Stimulated activated CD4-positive, alpha-beta T cell treated with anti-CD3 and anti-CD28 coated beads, Interleukin-2, amount 100 ng/mL, for 24 hours (primary cell): ENCODE results near the gene DNAJB5.
"Not testable (repeated sequence)": the region's sequence is repeated elsewhere in the genome, so short reads cannot be mapped to it uniquely, and the experiment has no call there.

Experiments
- DNase-seq, 2 donors: peaks; one replicate each; pipeline ENCODE4 v3.0.0-alpha.2; 2020

Gene DNAJB5

DNA sequence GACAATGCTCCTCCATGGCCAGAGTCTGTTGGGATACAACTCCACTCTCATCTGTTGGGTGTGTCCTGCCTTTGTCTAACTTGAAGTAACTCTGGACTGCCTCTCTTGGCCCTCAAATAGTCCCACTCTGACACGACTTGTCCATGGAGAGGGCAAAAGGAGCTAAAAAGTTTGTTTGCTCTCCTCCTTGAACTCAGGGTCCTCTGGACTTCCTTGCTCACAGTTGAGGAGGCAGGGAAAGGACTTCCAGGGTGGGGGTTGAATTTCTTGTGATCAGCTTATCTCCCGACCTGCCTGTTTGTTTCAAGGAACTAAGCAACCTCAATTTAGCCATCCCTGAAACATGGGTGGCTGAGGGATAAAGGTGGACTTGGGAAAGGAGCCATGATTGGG lies 11.7 kb downstream of the DNAJB5 start:
- DNase-seq: no peak

DNA sequence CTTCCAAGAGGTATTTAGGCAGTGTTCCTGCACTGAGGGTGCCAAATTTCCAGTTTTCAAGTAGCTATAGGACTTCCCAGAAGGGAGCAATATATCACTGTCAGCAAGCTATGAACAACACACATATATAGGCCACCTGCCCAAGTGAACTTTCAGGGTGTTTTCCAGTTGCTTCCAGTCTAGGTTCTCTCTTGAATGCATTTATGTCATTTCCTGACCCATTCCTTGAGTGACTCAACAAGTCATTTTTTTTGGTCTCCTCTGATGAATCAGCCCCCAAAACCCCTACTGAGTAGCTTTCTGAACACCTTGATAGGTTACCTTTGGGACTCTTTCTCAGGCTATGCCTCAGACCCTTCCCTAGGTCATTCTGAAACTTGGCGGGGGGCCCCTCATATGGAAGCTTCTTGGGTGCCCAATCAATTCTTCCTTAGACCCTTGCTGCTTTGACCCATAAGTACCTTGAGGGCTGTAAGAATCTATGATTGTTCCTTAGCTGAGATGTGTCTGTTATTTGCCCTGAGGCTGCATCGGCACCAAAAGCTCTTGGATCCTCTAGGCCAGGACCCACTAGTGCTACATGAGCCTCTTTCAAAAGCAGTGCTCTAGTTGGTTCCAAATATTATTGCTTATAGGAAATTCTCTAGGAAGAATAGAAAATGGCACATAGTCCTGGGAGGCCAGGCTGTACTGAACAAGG lies 12.4 kb downstream of the DNAJB5 start:
- DNase-seq: no peak

- DNase-seq: no peak
These were observed 13.1 kb downstream of the DNAJB5 start for GRCh38 chr9:35002623-35003022.

DNA sequence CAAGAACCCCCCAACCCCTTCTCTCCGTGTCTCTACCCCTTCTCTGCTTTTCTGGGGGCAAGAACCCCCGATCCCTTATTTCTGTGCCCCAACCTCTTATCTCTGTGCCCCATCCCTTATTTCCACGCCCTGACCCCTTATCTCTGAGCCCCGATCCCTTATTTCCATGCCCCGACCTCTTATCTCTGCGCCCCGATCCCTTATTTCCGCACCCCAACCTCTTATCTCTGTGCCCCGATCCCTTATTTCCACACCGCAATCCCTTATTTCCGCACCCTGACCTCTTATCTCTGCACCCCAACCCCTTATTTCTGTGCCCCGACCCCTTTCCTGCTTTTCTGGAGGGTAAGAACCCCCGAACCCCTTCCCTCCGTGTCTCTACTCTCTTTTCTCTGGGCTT lies 14.8 kb downstream of the DNAJB5 start:
- not testable (repeated sequence) for DNase-seq

- no peak for DNase-seq
These were observed 20.9 kb downstream of the DNAJB5 start for GRCh38 chr9:35010351-35010958.

DNA sequence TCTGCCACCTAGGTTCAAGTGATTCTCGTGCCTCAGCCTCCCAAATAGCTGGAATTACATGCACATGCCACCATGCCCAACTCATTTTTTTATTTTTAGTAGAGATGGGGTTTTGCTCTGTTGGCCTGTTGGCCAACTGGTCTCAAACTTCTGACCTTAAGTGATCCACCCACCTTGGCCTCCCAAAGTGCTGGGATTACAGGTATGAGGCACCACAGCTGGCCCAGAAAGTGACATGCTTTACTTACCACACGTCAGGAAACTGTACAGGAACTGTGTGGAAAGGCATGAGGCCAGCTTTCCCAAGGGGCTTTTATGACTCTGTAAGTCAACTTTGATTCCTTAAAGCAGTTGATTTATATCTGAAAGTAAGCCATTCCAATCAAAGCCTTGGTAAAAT lies 25.0 kb downstream of the DNAJB5 start:
- DNase-seq: no peak

DNA sequence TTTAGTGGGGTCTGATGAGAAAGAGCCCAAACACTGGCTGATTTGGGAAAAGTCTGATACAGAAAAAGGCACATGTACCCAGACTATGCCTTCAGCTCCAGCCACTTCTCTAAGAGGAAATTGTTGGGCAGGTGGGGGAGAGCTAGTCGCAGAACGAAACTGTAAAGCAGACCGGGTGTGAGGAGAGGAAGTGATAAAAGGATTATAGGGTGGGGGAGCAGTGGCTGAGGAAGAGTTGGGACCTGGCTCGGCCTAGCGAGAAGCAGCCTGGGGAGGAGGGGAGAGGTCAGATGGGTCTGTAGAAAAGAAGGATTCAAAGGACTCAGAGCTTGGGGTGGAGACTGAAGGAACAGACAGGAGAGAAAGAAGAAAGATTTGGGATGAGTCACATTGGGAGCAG lies 33.9 kb downstream of the DNAJB5 start:
- not testable (repeated sequence) for DNase-seq

- DNase-seq: no peak
These were observed 37.1 kb downstream of the DNAJB5 start for GRCh38 chr9:35026671-35027070.

DNA sequence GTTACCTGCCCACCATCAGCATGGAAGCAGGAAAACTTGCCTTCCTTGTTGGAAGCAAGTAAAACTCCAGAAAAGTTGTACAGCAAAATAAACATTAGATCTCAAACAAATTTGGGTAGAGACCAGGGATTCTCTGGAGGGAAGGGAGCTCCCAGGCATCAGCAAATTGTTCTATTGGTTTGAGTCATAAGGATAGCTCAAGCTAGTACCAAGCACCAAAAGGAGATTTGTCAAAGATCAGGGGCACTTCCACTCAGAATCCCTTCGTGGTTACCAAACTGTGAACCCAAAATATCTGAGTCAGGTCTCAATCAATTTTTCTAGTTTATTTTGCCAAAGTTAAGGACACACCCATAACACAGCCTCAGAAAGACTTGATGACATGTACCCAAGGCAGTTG lies 37.8 kb downstream of the DNAJB5 start:
- no peak for DNase-seq

GRCh38 chr9:35027860-35028259 lies 38.3 kb downstream of the DNAJB5 start:
- DNase-seq: no peak

GRCh38 chr9:35028341-35028740 lies 38.8 kb downstream of the DNAJB5 start:
- no peak for DNase-seq

GRCh38 chr9:35029241-35029640 lies 39.7 kb downstream of the DNAJB5 start:
- DNase-seq: no peak

GRCh38 chr9:35029852-35030251 lies 40.3 kb downstream of the DNAJB5 start:
- no peak for DNase-seq

DNA sequence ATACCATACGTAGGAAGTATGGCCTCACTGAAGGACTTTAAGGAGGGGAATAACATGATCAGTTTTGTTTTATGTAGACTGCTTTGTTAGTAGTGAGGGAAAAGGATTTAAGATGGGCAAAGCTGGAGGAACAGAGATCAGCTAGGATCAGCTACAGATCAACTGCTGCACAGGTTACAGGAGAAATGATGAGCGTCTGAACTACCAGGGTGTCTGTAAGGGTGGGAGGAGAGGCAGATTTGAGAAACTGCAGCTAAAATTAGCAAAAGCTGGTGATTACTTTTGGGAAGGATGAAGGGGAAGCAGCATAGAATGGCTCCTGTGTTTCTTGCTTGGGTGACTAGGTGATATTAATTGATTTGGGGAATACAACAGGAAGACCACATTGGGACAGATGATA lies 43.6 kb downstream of the DNAJB5 start:
- no peak for DNase-seq

- DNase-seq: peak; percentile 52 to 62
These were observed 46.5 kb downstream of the DNAJB5 start for GRCh38 chr9:35035851-35036701.

DNA sequence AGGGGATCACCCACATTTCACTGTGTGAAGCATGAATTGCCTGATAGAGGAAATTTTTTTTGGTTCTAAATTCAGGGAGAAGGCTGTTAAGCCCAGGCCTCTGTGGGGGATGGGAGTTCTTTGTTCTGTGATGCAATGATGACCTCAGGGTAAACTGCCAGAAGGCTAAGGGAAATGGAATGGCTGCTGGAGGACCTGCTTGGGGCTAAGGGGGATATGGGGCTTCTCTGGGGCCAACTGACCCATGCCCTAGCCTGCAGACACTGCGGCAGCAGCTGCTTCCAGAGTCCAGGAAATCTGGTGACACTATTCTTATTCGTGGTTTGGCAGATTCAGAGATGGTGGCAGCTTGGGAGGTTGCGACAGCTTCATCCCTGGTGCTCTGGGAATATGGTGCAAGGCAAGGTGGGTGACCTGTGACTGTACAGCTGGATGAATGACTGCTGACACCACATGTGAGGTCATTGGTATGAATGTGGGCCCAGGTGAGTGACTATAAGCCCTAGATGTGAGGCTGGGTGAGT lies 52.6 kb downstream of the DNAJB5 start:
- DNase-seq: no peak

DNA sequence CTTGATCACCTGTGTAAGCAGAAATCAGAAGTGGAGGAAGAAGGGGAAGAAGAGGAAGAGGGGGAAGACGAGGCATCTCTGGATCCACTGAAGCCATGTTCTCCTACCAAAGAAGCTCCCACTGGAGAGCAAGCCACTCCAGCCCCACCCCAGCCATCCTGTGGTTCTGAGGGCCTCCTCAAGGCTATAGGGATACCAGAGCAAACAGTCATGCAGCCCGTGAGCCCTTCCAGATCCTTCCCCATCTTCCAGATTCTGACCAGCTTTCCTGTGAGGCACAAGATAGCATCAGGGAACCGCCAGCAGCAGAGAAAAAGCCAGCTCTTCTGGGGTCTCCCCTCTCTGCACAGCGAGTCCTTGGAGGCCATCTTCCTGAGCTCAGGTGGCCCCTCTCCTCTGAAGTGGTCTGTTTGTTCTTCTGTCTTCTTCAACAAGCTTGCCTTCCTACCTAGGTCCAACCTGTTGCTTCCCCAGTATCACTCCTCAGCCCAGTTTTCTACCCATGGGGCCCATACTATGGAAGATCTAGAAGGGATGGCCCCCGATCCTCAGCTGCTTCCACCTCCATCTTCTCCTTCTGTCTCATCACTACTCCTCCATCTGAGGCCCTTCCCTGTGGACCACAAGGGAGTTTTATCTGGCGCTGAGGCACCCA lies 53.5 kb downstream of the DNAJB5 start:
- DNase-seq: no peak

DNA sequence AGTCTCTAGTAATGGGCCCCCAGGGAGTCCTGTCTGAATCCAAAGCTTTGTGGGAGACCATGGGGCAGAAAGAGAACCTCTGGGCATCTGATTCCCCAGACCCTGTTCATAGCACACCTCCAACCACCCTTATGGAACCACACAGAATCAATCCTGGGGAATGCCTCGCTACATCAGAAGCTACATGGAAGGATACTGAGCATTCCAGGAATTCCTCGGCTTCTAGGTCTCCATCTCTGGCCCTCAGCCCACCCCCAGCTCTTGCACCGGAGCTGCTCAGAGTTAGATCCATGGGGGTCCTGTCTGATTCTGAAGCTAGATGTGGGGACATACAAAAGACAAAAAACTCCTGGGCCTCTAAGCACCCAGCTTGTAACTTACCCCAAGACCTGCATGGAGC lies 54.5 kb downstream of the DNAJB5 start:
- no peak for DNase-seq
